HAP-1 (cell line): Measurements from ENCODE around the gene TRIM9.

Experiments
- DNase-seq, 2 experiments: peaks; one replicate each; pipeline ENCODE4 v3.0.0-alpha.2; 2016 to 2020; ENCODE audit warnings: low spot score in 2 of 2
- H3K27me3 ChIP-seq: fragments of 250-450 bp; sonication (Bioruptor Pico); 2 replicates; pipeline ENCODE4 v1.5.1; 2020; ENCODE audit warnings: low read depth, mild to moderate bottlenecking, moderate library complexity
- H3K36me3 ChIP-seq: fragments of 250-450 bp; sonication (Bioruptor Pico); replicated peaks from 2 replicates; pipeline ENCODE4 v1.5.1; 2020; ENCODE audit warnings: mild to moderate bottlenecking
- H3K4me1 ChIP-seq: fragments of 250-450 bp; sonication (Bioruptor Pico); 2 replicates; pipeline ENCODE4 v1.5.1; 2020; ENCODE audit warnings: mild to moderate bottlenecking
- H3K4me3 ChIP-seq: fragments of 250-450 bp; sonication (Bioruptor Pico); 2 replicates; pipeline ENCODE4 v1.5.1; 2020; ENCODE audit warnings: mild to moderate bottlenecking, moderate library complexity
- H3K9me3 ChIP-seq: fragments of 250-450 bp; sonication (Bioruptor Pico); 2 replicates; pipeline ENCODE4 v1.5.1; 2020; ENCODE audit warnings: mild to moderate bottlenecking, moderate library complexity
- in situ Hi-C: fragments of 300-500 bp; cut with MboI; formaldehyde crosslinking; loops from 3 replicates; pipeline ENCODE4 v1.14.3; 2020; ENCODE audit warnings: low sequenced_read_pairs, inconsistent platforms, mixed read lengths

TRIM9 gene

GRCh38 chr14:51109651-51110050 lies 14.7 kb upstream of the TRIM9 start:
- Histone ChIP-seq H3K4me1 (peaks cover 5% of the 10 kb centered on the region; the same call in 1 of the 2 replicates), H3K4me3 (no peak overlapping the region), H3K9me3 (no peaks in the 10 kb centered on the region; the same call in 1 of the 2 replicates), H3K36me3 (no peaks in the 10 kb centered on the region), H3K27me3 (no peaks in the 10 kb centered on the region)
- DNase-seq = no peak
- in situ Hi-C loops = no loop called here

GRCh38 chr14:51107801-51108200 lies 12.9 kb upstream of the TRIM9 start:
- Histone ChIP-seq H3K4me3 (no peak overlapping the region), H3K36me3 (no peaks in the 10 kb centered on the region), H3K9me3 (no peaks in the 10 kb centered on the region; the same call in 1 of the 2 replicates), H3K4me1 (peaks cover 5% of the 10 kb centered on the region; the same call in 1 of the 2 replicates), H3K27me3 (no peaks in the 10 kb centered on the region)
- in situ Hi-C loops = no loop called here
- DNase-seq = no peak

- in situ Hi-C loops = no loop called here
- DNase-seq = no peak
- peaks cover 3% of the 10 kb centered on the region; the same call in 1 of the 2 replicates for H3K27me3 ChIP-seq
- H3K9me3 ChIP-seq = no peaks in the 10 kb centered on the region; the same call in 1 of the 2 replicates
- H3K4me3 ChIP-seq = no peak overlapping the region
- peaks cover 5% of the 10 kb centered on the region; the same call in 1 of the 2 replicates for H3K4me1 ChIP-seq
- H3K36me3 ChIP-seq = no peaks in the 10 kb centered on the region
These were observed 9.6 kb upstream of the TRIM9 start for GRCh38 chr14:51104467-51104866.

DNA sequence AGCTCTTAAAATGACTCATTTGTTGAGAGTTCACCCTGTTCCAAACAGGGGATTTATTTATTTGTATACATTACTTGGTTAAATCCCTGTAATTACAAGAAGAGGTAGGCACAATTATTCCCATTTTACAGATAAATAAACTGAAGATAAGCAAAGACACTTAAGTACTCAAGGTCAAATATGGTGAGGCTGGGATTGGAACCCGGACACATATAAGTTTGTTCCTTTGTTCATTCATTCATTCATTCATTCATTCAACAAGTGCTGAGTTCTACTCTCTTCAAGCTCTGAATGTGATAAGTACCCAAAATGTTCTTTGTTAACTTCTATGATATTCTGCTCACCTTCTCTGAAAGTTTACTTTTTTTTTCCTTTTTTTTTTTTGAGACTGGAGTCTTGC lies 2.4 kb upstream of the TRIM9 start:
- peak in 1 of 2 experiments; percentile 54 for DNase-seq
- Histone ChIP-seq H3K36me3 (no peaks in the 10 kb centered on the region), H3K4me3 (no peak overlapping the region), H3K9me3 (no peaks in the 10 kb centered on the region), H3K27me3 (peaks cover 3% of the 10 kb centered on the region; the same call in 1 of the 2 replicates), H3K4me1 (peaks cover 26% of the 10 kb centered on the region)
- in situ Hi-C loops = loop anchor here (5.0 kb wide), 1 partner anchor 145 kb away; the partner anchor contains the start of gene TMX1

GRCh38 chr14:51096870-51097269 lies 2.0 kb upstream of the TRIM9 start:
- DNase-seq = no peak
- no peaks in the 10 kb centered on the region for H3K9me3 ChIP-seq

GRCh38 chr14:51095854-51096823 lies 1.2 kb upstream of the TRIM9 start:
- Histone ChIP-seq H3K4me3 (peak overlapping the region; percentile 63), H3K36me3 (no peaks in the 10 kb centered on the region), H3K4me1 (peaks cover 37% of the 10 kb centered on the region), H3K27me3 (no peaks in the 10 kb centered on the region), H3K9me3 (no peaks in the 10 kb centered on the region)
- peak; percentile 56 to 91 for DNase-seq
- in situ Hi-C loops = loop anchor here (5.0 kb wide), 1 partner anchor 146 kb away; the partner anchor contains the start of gene TMX1

More at GRCh38 chr14:51096870-51097269, 2.0 kb upstream of the TRIM9 start:
- H3K27me3 ChIP-seq = no peaks in the 10 kb centered on the region
- no peak overlapping the region for H3K4me3 ChIP-seq
- H3K4me1 ChIP-seq = peaks cover 29% of the 10 kb centered on the region
- in situ Hi-C loops = loop anchor here (5.0 kb wide), 1 partner anchor 145 kb away; the partner anchor contains the start of gene TMX1
- no peaks in the 10 kb centered on the region for H3K36me3 ChIP-seq

DNA sequence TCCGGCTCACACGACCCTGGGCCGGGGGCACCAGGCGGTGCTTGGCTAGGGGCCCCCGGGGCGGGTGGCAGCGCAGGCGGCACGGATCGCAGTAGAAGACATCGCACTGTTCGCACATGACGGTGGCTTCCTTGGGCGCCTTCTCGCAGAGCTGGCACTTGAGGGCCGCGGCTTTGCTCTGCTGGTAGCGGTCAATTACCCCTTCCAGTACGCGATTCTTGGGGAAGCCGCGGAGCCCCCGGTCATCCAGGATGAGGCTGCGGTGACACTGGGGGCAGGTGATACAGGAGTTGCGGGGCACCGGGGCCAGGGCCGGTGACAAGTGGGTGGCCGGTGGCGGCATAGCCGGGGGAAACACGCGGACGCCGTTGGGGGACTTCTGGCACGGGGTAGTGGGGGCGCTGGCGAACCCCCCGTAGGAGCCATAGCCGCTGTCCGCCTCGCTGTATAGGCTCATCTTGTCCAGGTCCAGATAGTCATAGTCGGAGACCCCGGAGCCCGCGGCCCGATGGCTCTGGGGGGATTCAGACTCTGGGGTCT lies 553 bp downstream of the TRIM9 start:
- Histone ChIP-seq H3K4me3 (peak overlapping the region; percentile 63), H3K36me3 (no peaks in the 10 kb centered on the region), H3K4me1 (peaks cover 44% of the 10 kb centered on the region), H3K9me3 (no peaks in the 10 kb centered on the region), H3K27me3 (no peaks in the 10 kb centered on the region)
- peak; percentile 30 to 53 for DNase-seq
- in situ Hi-C loops = loop anchor here (5.0 kb wide), 1 partner anchor 107 kb away; no protein-coding TSS in a partner anchor

DNA sequence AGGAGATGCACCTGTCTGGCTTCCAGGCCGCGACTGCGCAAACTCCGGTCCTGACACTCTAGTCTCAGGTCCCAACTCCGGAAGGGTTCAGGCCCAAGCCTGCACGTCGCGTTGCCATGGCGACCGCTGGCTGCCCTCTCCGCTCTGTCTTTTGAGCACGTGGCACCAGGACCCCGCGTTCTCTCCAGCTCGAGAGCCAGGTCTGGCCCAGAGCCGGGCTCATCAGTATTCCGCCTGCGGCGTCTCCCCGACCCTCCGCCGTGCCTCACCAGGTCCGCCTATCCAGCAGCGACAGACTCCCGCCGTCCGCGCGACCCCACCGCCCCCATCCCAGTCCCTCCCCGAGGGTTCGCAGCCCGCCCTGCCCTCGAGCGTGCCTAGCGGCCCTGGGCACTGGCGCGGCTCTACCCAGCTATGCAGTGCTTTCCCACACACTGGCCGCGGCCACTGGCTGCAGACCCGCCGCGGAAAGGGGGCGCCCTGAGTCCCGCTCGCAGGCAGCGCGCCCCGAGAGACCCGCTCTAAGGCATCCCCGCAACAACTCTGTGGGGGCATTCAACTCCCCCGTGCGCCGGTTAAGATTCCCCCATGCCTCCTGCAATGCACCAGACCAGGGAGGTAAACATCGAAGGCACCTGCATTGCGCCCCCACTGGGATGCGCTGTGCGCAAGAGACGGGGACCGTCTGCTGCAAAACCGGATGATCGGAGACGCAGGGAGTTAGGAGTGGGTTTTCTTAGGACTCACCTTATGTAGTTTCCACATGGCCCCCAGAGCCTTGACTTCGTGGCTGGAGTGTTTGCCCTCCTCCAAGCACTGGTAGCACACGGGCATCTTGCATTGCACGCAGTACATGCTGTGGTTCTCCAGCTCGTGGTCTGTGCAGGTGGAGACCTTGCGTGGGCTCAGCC lies 1.3 kb downstream of the TRIM9 start:
- in situ Hi-C loops = loop anchor here (5.0 kb wide), 1 partner anchor 106 kb away; no protein-coding TSS in a partner anchor
- Histone ChIP-seq H3K36me3 (no peaks in the 10 kb centered on the region), H3K27me3 (no peaks in the 10 kb centered on the region), H3K4me3 (peak overlapping the region; percentile 63), H3K9me3 (no peaks in the 10 kb centered on the region), H3K4me1 (peaks cover 50% of the 10 kb centered on the region)
- DNase-seq = peak; percentile 73 to 93

DNA sequence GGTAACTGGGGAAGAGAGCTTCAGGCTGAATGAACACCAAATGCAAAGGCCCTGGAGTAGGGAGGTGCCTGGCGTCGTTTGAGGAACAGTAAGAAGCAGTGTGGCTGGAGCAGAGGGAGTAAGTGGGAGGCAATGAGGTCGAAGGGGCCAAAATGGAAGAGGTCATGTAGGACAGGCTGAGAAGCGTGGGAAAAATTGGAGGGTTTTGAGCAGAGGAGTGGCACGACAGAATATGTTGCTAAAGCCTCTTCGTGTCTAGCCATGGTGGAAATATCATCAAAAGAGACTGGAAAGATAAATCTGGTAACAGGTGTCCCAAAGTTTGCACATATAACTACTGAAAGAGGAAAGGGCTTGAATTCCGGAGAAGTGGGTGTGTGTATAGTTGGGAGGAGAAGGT lies 1.9 kb downstream of the TRIM9 start:
- Histone ChIP-seq H3K36me3 (no peaks in the 10 kb centered on the region), H3K9me3 (no peaks in the 10 kb centered on the region), H3K4me1 (peaks cover 45% of the 10 kb centered on the region), H3K4me3 (peak overlapping the region; percentile 63), H3K27me3 (no peaks in the 10 kb centered on the region)
- peak in 1 of 2 experiments; percentile 18 for DNase-seq
- in situ Hi-C loops = loop anchor here (5.0 kb wide), 1 partner anchor 106 kb away; no protein-coding TSS in a partner anchor

GRCh38 chr14:51089278-51089677 lies 5.6 kb downstream of the TRIM9 start:
- no peak for DNase-seq

GRCh38 chr14:51087031-51087441 lies 7.9 kb downstream of the TRIM9 start:
- DNase-seq = no peak
- H3K4me1 ChIP-seq = peaks cover 36% of the 10 kb centered on the region
- no peak overlapping the region for H3K4me3 ChIP-seq
- H3K27me3 ChIP-seq = no peaks in the 10 kb centered on the region
- H3K9me3 ChIP-seq = no peaks in the 10 kb centered on the region
- in situ Hi-C loops = no loop called here
- no peaks in the 10 kb centered on the region; the same call in 1 of the 2 replicates for H3K36me3 ChIP-seq

More at GRCh38 chr14:51089278-51089677, 5.6 kb downstream of the TRIM9 start:
- H3K4me1 ChIP-seq = peaks cover 33% of the 10 kb centered on the region
- in situ Hi-C loops = no loop called here
- no peaks in the 10 kb centered on the region for H3K36me3 ChIP-seq
- H3K27me3 ChIP-seq = no peaks in the 10 kb centered on the region
- no peaks in the 10 kb centered on the region for H3K9me3 ChIP-seq
- no peak overlapping the region for H3K4me3 ChIP-seq

DNA sequence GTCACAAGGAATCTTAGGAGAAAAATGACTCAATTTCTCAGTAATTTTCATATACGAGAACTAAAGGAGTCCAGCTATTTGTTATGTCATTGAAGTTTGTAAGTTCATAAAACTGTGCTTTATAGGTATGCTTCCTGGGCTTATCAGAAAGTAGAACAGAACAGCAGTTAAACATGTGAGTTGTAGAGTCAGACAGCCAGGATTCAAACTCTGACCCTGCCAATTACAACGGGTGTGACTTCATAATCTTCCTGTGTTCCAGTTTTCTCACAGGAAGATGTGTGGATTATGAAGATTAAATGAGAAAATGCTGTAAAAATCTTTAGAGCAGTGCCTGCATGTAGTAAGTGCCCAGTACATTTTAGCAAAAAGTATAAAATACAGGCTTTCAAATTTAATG lies 8.9 kb downstream of the TRIM9 start:
- Histone ChIP-seq H3K36me3 (no peaks in the 10 kb centered on the region; the same call in 1 of the 2 replicates), H3K9me3 (no peaks in the 10 kb centered on the region), H3K27me3 (no peaks in the 10 kb centered on the region), H3K4me3 (no peak overlapping the region), H3K4me1 (peaks cover 32% of the 10 kb centered on the region)
- in situ Hi-C loops = no loop called here
- no peak for DNase-seq

DNA sequence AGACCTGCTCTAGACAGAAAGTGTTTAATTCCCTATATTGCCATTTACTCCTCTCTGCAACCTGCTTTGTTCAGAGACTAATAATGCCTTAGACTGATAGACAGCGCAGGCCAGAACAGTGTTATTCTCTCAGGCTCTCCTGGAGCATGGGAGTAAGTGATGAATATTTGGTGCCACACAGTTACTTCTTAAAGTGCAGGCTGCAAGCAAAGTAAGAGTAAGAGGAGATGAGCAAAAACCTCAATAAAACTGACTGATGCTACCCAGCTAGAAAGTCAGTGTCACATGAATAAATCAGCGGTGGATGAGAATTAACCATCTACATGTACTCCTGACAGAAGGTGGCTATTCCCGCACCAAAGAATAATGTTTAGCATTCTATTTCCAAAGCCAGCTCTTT lies 9.9 kb downstream of the TRIM9 start:
- H3K4me3 ChIP-seq = no peak overlapping the region
- H3K36me3 ChIP-seq = no peaks in the 10 kb centered on the region; the same call in 1 of the 2 replicates
- H3K4me1 ChIP-seq = peaks cover 30% of the 10 kb centered on the region
- no peak for DNase-seq
- H3K9me3 ChIP-seq = no peaks in the 10 kb centered on the region
- in situ Hi-C loops = no loop called here
- H3K27me3 ChIP-seq = no peaks in the 10 kb centered on the region
